ENCODE results near the gene MMP10.
A peak's percentile ranks its signal among the peaks of the same experiment; 100 is the strongest.

Gene MMP10

DNA sequence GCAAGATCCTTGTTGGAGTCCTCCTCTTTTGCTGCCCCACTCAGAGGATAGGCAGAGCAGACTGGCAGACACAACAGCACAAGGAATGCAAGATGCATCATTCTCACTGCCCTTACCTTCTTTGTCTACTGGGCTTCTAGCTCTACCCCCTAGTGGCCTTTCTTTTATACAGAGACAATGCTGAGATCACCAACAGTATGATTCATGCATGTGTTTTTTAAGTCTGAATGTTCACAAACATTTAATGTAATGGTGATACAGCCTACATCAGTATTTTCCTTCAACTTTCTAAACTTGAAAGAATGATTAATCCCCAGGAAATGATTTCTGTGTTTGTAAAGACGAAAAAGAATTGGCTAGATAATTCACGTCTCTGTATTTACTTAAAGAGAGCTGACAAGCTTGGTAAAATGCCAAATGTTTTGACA, at the start of gene MMP10:
TSS of gene MMP10 (minus strand) at position 138 of the 428 bp plus-strand sequence. CDS start at position 101, 37 bp downstream.
- no peak within 1 kb of the TSS for H3K4me3 ChIP-seq (ENCODE audit: control insufficient read depth, low read depth, low read length)
- peak; percentile 74 for DNase-seq (ENCODE audit: low read depth)
- TF ChIP-seq, protein P1, sequence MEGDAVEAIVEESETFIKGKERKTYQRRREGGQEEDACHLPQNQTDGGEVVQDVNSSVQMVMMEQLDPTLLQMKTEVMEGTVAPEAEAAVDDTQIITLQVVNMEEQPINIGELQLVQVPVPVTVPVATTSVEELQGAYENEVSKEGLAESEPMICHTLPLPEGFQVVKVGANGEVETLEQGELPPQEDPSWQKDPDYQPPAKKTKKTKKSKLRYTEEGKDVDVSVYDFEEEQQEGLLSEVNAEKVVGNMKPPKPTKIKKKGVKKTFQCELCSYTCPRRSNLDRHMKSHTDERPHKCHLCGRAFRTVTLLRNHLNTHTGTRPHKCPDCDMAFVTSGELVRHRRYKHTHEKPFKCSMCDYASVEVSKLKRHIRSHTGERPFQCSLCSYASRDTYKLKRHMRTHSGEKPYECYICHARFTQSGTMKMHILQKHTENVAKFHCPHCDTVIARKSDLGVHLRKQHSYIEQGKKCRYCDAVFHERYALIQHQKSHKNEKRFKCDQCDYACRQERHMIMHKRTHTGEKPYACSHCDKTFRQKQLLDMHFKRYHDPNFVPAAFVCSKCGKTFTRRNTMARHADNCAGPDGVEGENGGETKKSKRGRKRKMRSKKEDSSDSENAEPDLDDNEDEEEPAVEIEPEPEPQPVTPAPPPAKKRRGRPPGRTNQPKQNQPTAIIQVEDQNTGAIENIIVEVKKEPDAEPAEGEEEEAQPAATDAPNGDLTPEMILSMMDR (conservative IDR thresholded peaks at IDR 0.05; ENCODE audit: control insufficient read depth, insufficient read depth, low read depth, low read length), result peak; percentile 70

DNA sequence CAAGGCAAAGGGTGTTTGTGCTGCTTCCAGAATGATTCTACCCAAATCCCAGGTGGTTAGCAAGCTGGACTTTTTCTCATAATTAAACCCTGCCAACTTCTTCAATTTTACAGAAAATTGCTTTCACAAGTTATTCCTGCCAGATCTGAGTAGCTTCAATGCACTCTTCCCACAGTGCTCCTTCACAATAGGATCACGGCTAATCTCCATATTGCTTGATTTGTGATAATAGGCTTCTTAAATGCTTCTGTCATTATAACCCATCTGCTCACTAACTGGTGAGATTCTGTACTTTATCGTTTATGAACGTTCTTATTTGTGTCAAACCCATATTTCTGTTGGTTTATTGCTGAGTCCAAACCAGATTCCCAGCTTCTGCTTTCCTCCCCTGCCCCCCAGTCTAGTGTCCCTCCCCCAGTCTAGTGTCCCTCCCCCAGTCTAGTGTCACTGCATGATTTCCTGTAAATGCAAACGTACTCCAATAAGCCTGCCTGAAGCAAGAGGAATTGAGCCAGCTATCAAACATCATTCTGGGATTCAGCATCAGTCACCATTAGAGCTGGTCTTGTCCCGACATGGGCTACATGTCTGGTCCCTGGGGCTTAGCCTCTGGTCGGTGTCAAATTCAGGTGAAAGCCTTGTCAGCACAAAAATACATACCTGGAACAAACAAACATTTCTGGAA, 49.0 kb upstream of the MMP10 start:
- TF ChIP-seq, protein P1 (conservative IDR thresholded peaks at IDR 0.05; ENCODE audit: control insufficient read depth, insufficient read depth, low read depth, low read length), result no peak
- DNase-seq (ENCODE audit: low read depth), result no peak
- no peak overlapping the region for H3K4me3 ChIP-seq (ENCODE audit: control insufficient read depth, low read depth, low read length)

DNA sequence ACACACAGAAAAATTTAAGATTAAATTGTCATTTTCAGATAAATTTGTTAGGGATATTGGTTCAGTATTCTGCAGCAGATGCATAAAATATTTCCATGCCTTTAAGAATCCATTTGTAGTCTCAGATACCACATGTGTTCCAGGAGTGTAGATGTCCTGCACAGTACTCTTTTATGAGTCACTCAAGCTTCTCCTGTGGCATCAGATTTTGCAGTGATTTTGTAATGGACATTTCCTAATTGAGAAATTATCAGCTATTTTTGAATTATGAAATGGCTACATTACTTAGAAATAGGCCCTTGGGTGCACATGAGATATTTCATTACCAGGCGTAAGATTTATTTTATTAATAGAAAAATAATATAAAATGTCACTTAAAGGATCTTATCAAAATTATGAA, 44.1 kb upstream of the MMP10 start:
- TF ChIP-seq, protein P1 (conservative IDR thresholded peaks at IDR 0.05; ENCODE audit: control insufficient read depth, insufficient read depth, low read depth, low read length), result no peak
- H3K4me3 ChIP-seq (ENCODE audit: control insufficient read depth, low read depth, low read length), result no peak overlapping the region
- peak; percentile 28 for DNase-seq (ENCODE audit: low read depth)

DNA sequence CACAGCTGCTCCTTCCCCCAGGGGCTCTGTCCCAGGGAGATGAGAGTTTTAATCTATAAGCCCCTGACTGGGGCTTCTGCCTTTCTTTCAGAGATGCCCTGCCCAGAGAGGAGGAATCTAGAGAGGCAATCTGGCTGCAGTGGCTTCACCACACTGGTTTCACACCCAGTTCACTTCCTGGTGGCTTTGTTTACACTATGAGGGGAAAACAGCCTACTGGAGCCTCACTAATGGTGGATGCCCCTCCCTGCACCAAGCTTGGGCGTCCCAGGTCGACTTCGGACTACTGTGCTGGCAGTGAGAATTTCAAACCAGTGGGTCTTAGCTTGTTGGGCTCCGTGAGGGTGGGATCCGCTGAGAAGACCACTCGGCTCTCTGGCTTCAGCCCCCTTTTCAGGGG, 39.1 kb upstream of the MMP10 start:
- DNase-seq (ENCODE audit: low read depth), result no peak
- H3K4me3 ChIP-seq (ENCODE audit: control insufficient read depth, low read depth, low read length), result no peak overlapping the region
- TF ChIP-seq, protein P1 (conservative IDR thresholded peaks at IDR 0.05; ENCODE audit: control insufficient read depth, insufficient read depth, low read depth, low read length), result no peak

DNA sequence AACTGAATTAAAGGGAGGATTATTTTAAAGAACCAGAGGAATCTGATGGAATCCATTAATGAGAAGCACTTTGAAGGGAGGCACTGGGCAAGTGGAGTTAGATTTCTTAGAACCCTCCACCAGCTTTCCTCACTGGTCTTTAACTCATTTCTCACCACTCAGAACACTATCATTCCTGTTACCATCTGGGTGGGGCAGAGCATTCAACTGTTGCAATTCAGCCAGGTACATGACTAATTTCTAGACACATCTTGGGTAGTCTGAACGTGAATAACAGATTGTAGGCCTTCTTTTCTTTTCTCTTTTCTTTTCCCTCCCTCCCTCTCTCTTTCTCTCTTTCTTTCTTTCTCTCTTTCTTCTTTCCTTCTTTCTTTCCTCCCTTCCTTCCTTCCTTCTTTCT, 33.1 kb upstream of the MMP10 start:
- DNase-seq (ENCODE audit: low read depth), result no peak
- TF ChIP-seq, protein P1 (conservative IDR thresholded peaks at IDR 0.05; ENCODE audit: control insufficient read depth, insufficient read depth, low read depth, low read length), result no peak
- no peak overlapping the region for H3K4me3 ChIP-seq (ENCODE audit: control insufficient read depth, low read depth, low read length)

DNA sequence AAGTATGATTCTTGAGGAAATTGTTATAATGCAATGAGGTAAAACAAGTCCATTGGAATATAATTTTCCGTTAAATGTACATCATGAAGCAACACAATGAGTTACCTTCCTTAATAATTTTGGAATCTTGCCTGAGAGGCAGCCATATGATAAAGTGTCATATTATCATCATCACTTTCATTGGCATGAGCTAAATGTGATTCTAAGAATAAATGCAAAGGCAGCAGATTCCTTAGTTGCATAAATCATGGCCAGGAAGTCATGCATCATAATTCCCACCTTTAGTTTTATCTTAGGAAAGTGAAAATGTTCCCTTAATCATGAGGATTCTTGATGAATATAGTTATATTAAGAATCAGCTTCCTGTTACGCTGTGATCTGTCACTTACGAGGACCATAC, 31.8 kb upstream of the MMP10 start:
- TF ChIP-seq, protein P1 (conservative IDR thresholded peaks at IDR 0.05; ENCODE audit: control insufficient read depth, insufficient read depth, low read depth, low read length), result no peak
- DNase-seq (ENCODE audit: low read depth), result no peak
- H3K4me3 ChIP-seq (ENCODE audit: control insufficient read depth, low read depth, low read length), result no peak overlapping the region
